ENCODE results near the gene CCDC40.

GRCh38 chr17:79990704-79991103 lies 45.7 kb upstream of the CCDC40 start:
- TF ChIP-seq, protein P1, sequence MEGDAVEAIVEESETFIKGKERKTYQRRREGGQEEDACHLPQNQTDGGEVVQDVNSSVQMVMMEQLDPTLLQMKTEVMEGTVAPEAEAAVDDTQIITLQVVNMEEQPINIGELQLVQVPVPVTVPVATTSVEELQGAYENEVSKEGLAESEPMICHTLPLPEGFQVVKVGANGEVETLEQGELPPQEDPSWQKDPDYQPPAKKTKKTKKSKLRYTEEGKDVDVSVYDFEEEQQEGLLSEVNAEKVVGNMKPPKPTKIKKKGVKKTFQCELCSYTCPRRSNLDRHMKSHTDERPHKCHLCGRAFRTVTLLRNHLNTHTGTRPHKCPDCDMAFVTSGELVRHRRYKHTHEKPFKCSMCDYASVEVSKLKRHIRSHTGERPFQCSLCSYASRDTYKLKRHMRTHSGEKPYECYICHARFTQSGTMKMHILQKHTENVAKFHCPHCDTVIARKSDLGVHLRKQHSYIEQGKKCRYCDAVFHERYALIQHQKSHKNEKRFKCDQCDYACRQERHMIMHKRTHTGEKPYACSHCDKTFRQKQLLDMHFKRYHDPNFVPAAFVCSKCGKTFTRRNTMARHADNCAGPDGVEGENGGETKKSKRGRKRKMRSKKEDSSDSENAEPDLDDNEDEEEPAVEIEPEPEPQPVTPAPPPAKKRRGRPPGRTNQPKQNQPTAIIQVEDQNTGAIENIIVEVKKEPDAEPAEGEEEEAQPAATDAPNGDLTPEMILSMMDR (IDR thresholded peaks at IDR 0.05), result no peak
- TF ChIP-seq POLR2A (IDR thresholded peaks at IDR 0.05), result no peak

Measured in body of pancreas (tissue), 4 donors.